ENCODE data around the gene KY. TPM values are rescaled to one million over a fixed set of nuclear protein-coding genes. Genes with fewer than 3 reads are reported as not detected.

The KY gene
- total RNA-seq, 2 donors from 2014 or later: 1.4 to 1.7 TPM

GRCh38 chr3:134627831-134628230 is 23.0 kb downstream of the KY start:
- intact Hi-C loops (cut with DNase I): no loop called here
- DNase-seq (ENCODE audit: low spot score): no peak
- H3K36me3 ChIP-seq: no peaks in the 10 kb centered on the region
- 43% methylated on average over 1 of the region's 1 CpG for WGBS
- H3K4me3 ChIP-seq: no peak overlapping the region
- no peaks in the 10 kb centered on the region for H3K4me1 ChIP-seq (replicated peaks)
- no peaks in the 10 kb centered on the region for H3K27me3 ChIP-seq (replicated peaks; ENCODE audit: insufficient read depth)
- H3K9me3 ChIP-seq: no peaks in the 10 kb centered on the region
- TF ChIP-seq POLR2AphosphoS5 (IDR thresholded peaks at IDR 0.05): peak; percentile 31
- TF ChIP-seq, protein P1, sequence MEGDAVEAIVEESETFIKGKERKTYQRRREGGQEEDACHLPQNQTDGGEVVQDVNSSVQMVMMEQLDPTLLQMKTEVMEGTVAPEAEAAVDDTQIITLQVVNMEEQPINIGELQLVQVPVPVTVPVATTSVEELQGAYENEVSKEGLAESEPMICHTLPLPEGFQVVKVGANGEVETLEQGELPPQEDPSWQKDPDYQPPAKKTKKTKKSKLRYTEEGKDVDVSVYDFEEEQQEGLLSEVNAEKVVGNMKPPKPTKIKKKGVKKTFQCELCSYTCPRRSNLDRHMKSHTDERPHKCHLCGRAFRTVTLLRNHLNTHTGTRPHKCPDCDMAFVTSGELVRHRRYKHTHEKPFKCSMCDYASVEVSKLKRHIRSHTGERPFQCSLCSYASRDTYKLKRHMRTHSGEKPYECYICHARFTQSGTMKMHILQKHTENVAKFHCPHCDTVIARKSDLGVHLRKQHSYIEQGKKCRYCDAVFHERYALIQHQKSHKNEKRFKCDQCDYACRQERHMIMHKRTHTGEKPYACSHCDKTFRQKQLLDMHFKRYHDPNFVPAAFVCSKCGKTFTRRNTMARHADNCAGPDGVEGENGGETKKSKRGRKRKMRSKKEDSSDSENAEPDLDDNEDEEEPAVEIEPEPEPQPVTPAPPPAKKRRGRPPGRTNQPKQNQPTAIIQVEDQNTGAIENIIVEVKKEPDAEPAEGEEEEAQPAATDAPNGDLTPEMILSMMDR (IDR thresholded peaks at IDR 0.05): no peak
- H3K27ac ChIP-seq: no peak overlapping the region

GRCh38 chr3:134625885-134626741 is 24.7 kb downstream of the KY start:
- Histone ChIP-seq H3K4me3 (no peak overlapping the region), H3K27ac (no peak overlapping the region), H3K4me1 (replicated peaks) (no peaks in the 10 kb centered on the region), H3K9me3 (no peaks in the 10 kb centered on the region), H3K27me3 (replicated peaks; ENCODE audit: insufficient read depth) (no peaks in the 10 kb centered on the region), H3K36me3 (no peaks in the 10 kb centered on the region)
- WGBS: 95% methylated on average over 5 of the region's 5 CpGs
- DNase-seq (ENCODE audit: low spot score): no peak
- intact Hi-C loops (cut with DNase I): no loop called here
- no peak for TF ChIP-seq POLR2AphosphoS5 (IDR thresholded peaks at IDR 0.05)

GRCh38 chr3:134625462-134625861 is 25.4 kb downstream of the KY start:
- intact Hi-C loops (cut with DNase I): no loop called here
- no peak for TF ChIP-seq POLR2AphosphoS5 (IDR thresholded peaks at IDR 0.05)
- TF ChIP-seq, protein P1 (IDR thresholded peaks at IDR 0.05): no peak
- TF ChIP-seq POLR2A (IDR thresholded peaks at IDR 0.05): no peak
- Histone ChIP-seq H3K36me3 (no peaks in the 10 kb centered on the region), H3K4me1 (replicated peaks) (no peaks in the 10 kb centered on the region), H3K27me3 (replicated peaks; ENCODE audit: insufficient read depth) (no peaks in the 10 kb centered on the region), H3K27ac (no peak overlapping the region), H3K9me3 (no peaks in the 10 kb centered on the region), H3K4me3 (no peak overlapping the region)
- no peak for DNase-seq (ENCODE audit: low spot score)
- WGBS: 93% methylated on average over 8 of the region's 8 CpGs

GRCh38 chr3:134624537-134625287 is 26.1 kb downstream of the KY start:
- no peak for DNase-seq (ENCODE audit: low spot score)
- no peak for TF ChIP-seq POLR2AphosphoS5 (IDR thresholded peaks at IDR 0.05)
- TF ChIP-seq, protein P1 (IDR thresholded peaks at IDR 0.05): no peak
- TF ChIP-seq POLR2A (IDR thresholded peaks at IDR 0.05): no peak
- intact Hi-C loops (cut with DNase I): no loop called here
- Histone ChIP-seq H3K36me3 (no peaks in the 10 kb centered on the region), H3K27ac (no peak overlapping the region), H3K4me3 (no peak overlapping the region), H3K9me3 (no peaks in the 10 kb centered on the region), H3K4me1 (replicated peaks) (no peaks in the 10 kb centered on the region), H3K27me3 (replicated peaks; ENCODE audit: insufficient read depth) (no peaks in the 10 kb centered on the region)
- WGBS: 92% methylated on average over 5 of the region's 5 CpGs

GRCh38 chr3:134623615-134624245 is 27.1 kb downstream of the KY start:
- H3K27ac ChIP-seq: no peak overlapping the region
- H3K4me1 ChIP-seq (replicated peaks): no peaks in the 10 kb centered on the region
- 93% methylated on average over 7 of the region's 7 CpGs for WGBS
- no peaks in the 10 kb centered on the region for H3K36me3 ChIP-seq
- no peaks in the 10 kb centered on the region for H3K9me3 ChIP-seq
- H3K27me3 ChIP-seq (replicated peaks; ENCODE audit: insufficient read depth): no peaks in the 10 kb centered on the region
- no peak for DNase-seq (ENCODE audit: low spot score)
- TF ChIP-seq POLR2AphosphoS5 (IDR thresholded peaks at IDR 0.05) (no peak), POLR2A (IDR thresholded peaks at IDR 0.05) (no peak)
- TF ChIP-seq, protein P1 (IDR thresholded peaks at IDR 0.05): no peak
- intact Hi-C loops (cut with DNase I): no loop called here
- H3K4me3 ChIP-seq: no peak overlapping the region
